ENCODE results near the gene CPA1. TPM values are rescaled to one million over a fixed set of nuclear protein-coding genes. Genes with fewer than 3 reads are reported as not detected.

CPA1 gene
- total and polyA plus RNA-seq, 2 of the 4 experiments (the other 2 are of a cell fraction): not detected

GRCh38 chr7:130337410-130337971, 42.8 kb upstream of the CPA1 start:
- no CpG with 5 or more reads among the region's 6 CpGs for WGBS, 2 experiments (ENCODE audit: extremely low coverage in 2 of 2, insufficient read length in 1 of 2)

More at GRCh38 chr7:130337410-130337971, 42.8 kb upstream of the CPA1 start:
- Histone ChIP-seq H4K5ac (ENCODE audit: low read depth, low read length) (no peak overlapping the region), H2BK120ac (ENCODE audit: low read depth, low read length) (no peak overlapping the region), H2AK9ac (replicated peaks; ENCODE audit: low read depth, low read length, poor library complexity) (no peak overlapping the region), H3K56ac (ENCODE audit: extremely low read depth, insufficient read depth, low read length) (no peak overlapping the region), H4K91ac (ENCODE audit: insufficient read depth, low read depth, low read length) (no peak overlapping the region), H3K79me1 (ENCODE audit: low read depth in 1 of 2, low read length in 2 of 2) (no peaks in the 10 kb centered on the region), H2BK15ac (ENCODE audit: low read depth, low read length) (no peak overlapping the region), H3K14ac (replicated peaks; ENCODE audit: low read depth, low read length) (no peak overlapping the region), H3K4me2 (ENCODE audit: low read depth, low read length) (no peak overlapping the region), H3K4me1 (ENCODE audit: control insufficient read depth, insufficient read depth, low read length) (no peaks in the 10 kb centered on the region), H2BK20ac (ENCODE audit: low read depth, low read length) (0 out of 2 replicates have a peak overlapping the region, but pooled peaks have one; percentile 16), H3K27me3 (ENCODE audit: control insufficient read depth, insufficient read depth, low read length) (no peaks in the 10 kb centered on the region), H3K27ac (ENCODE audit: insufficient read depth, low read length) (no peak overlapping the region), H2BK5ac (ENCODE audit: low read depth, low read length, poor library complexity, severe bottlenecking) (no peak overlapping the region), H4K8ac (ENCODE audit: low read depth in 2 of 2, low read length in 2 of 2) (no peak overlapping the region), H3K36me3 (ENCODE audit: control insufficient read depth, insufficient read depth, low read length) (no peaks in the 10 kb centered on the region), H3K18ac (ENCODE audit: low read depth, low read length) (no peak overlapping the region), H2AK5ac (ENCODE audit: low read depth, low read length) (no peak overlapping the region; the same call in 1 of the 2 replicates), H2AFZ (replicated peaks; ENCODE audit: low read length, poor library complexity) (peak overlapping the region; percentile 67), H3K23ac (ENCODE audit: low read depth, low read length) (no peak overlapping the region), H3K4ac (ENCODE audit: low read depth, low read length) (no peak overlapping the region), H3K9ac (ENCODE audit: low read depth, low read length) (no peak overlapping the region), H3K9me1 (ENCODE audit: insufficient read depth, low read length) (peaks cover 4% of the 10 kb centered on the region; the same call in 1 of the 2 replicates), H4K20me1 (ENCODE audit: insufficient read depth, low read length) (no peaks in the 10 kb centered on the region), H3K9me3 (ENCODE audit: control insufficient read depth, insufficient read depth, low read length) (no peaks in the 10 kb centered on the region), H3K4me3 (ENCODE audit: insufficient read depth, low read depth, low read length) (no peak overlapping the region)
- intact Hi-C loops (cut with micrococcal nuclease): no loop called here
- dilution Hi-C loops (cut with HindIII; ENCODE audit: low sequenced_read_pairs, unreplicated experiment): no loop called here
- TF ChIP-seq SMC3 (IDR thresholded peaks at IDR 0.05; ENCODE audit: low read depth, low read length): no peak
- no peak for TF ChIP-seq BHLHE40 (IDR thresholded peaks at IDR 0.05; ENCODE audit: low read depth, low read length)
- TF ChIP-seq, protein P1, sequence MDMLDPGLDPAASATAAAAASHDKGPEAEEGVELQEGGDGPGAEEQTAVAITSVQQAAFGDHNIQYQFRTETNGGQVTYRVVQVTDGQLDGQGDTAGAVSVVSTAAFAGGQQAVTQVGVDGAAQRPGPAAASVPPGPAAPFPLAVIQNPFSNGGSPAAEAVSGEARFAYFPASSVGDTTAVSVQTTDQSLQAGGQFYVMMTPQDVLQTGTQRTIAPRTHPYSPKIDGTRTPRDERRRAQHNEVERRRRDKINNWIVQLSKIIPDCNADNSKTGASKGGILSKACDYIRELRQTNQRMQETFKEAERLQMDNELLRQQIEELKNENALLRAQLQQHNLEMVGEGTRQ (IDR thresholded peaks at IDR 0.05; ENCODE audit: low read depth, low read length): no peak
- TF ChIP-seq MAZ (IDR thresholded peaks at IDR 0.05; ENCODE audit: borderline replicate concordance, low read depth, low read length): no peak
- TF ChIP-seq MXI1 (IDR thresholded peaks at IDR 0.05; ENCODE audit: borderline replicate concordance, low read depth, low read length): no peak
- no peak for TF ChIP-seq FOS (IDR thresholded peaks at IDR 0.05; ENCODE audit: low read depth, low read length)
- no peak for TF ChIP-seq RFX5 (IDR thresholded peaks at IDR 0.05; ENCODE audit: low read depth, low read length)
- no peak for TF ChIP-seq CHD1 (IDR thresholded peaks at IDR 0.05; ENCODE audit: low read depth, low read length)
- no peak for TF ChIP-seq CEBPB (IDR thresholded peaks at IDR 0.05; ENCODE audit: low read depth, low read length)
- TF ChIP-seq NFE2L2 (IDR thresholded peaks at IDR 0.05; ENCODE audit: low read depth, low read length): no peak
- TF ChIP-seq ELK1 (IDR thresholded peaks at IDR 0.05; ENCODE audit: borderline replicate concordance, low read depth, low read length): no peak
- no peak for TF ChIP-seq MAFK (IDR thresholded peaks at IDR 0.05; ENCODE audit: low read depth, low read length)
- TF ChIP-seq POLR2A (IDR thresholded peaks at IDR 0.05; ENCODE audit: low read depth, low read length): no peak
- TF ChIP-seq CTCF (conservative IDR thresholded peaks at IDR 0.05; ENCODE audit: low read depth, low read length): no peak
- TF ChIP-seq RCOR1 (IDR thresholded peaks at IDR 0.05; ENCODE audit: insufficient replicate concordance, low read length): no peak
- TF ChIP-seq RAD21 (IDR thresholded peaks at IDR 0.05; ENCODE audit: low read length): no peak
- ChIA-PET POLR2A (ENCODE audit: unreplicated experiment) (no interaction called here), CTCF (no interaction called here)
- BruUV-seq (replicated peaks): no TSS peak
- in situ Hi-C loops (cut with MboI; ENCODE audit: low sequenced_read_pairs): no loop called here
- DNase-seq: no peak
- no peak for ATAC-seq (ENCODE audit: low read depth)

All from IMR-90 (cell line).